Endothelial cell of hepatic sinusoid (primary cell): ENCODE results near the gene KCNJ8.
"Not testable (repeated sequence)": the region's sequence is repeated elsewhere in the genome, so short reads cannot be mapped to it uniquely, and the experiment has no call there.

Source experiments
- in situ Hi-C: cut with HindIII; loops from 2 replicates; pipeline ENCODE4 v1.10.0; 2017; ENCODE audit warnings: low sequenced_read_pairs

The KCNJ8 gene

DNA sequence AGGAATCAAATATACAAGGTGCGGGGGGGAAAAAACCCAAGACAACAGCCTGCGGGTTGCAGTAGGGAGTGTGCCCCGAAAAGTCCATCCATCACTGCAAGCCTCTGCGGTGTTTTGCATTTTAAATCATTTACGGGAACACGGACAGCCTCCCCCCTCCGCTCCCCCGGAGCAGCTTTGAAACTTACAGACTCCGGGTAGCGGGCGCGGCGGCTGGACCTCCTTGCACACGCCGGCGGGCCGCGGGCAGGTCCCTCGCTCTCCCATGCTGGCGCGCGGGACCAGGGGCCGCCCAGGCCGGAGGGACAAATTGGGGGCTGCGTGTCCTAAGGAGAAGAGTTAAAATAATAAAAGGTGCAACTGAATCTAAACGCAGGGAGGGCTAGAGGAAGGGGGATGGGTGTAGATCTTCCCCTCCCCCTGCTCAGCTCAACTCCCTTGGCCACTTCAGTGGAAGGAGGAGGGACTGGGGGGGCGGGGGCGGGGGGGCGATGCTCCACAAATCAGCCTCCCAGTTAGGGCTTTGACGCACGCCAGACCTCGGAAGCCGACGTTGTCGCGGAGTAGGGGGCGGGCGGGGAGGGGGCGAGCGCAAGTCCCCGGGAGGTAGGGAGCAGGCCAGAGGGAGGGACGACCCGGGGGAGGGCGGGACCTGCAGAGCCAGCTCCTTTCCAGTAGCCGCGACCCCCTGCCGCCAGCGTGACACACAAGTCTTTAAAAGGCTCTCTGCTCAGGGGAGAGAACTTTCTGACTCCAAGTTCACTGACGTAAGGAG is at the start of gene KCNJ8:
Gene KCNJ8, minus strand, starts transcription at position 349 of the 775 bp plus-strand sequence. CDS start 1,090 bp downstream, outside the sequence.
- in situ Hi-C loops: no loop called here

GRCh38 chr12:21823581-21823980 is 49.1 kb upstream of the KCNJ8 start:
- in situ Hi-C loops: no loop called here

- in situ Hi-C loops: no loop called here
These were observed 45.2 kb upstream of the KCNJ8 start for GRCh38 chr12:21819678-21820077.

DNA sequence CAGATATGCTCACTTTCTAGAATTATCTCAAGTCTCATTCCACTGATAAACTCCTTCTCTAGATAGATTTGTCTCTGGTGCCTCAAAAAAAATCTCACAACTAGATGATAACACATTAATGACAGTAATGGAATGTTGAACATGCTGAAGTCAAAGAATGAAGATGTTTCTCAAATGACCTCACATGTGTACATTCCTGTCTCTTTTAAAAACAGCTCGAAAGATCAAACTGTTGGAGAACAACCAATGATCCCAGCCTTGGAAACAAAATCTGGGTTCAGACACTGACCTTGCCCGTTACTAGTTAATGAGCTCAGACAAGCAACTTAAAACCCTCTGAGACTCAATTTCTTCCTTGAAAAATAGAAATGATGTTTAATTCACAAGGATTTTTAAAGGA is 44.7 kb upstream of the KCNJ8 start:
- in situ Hi-C loops: no loop called here

- in situ Hi-C loops: no loop called here
These were observed 44.1 kb upstream of the KCNJ8 start for GRCh38 chr12:21818627-21819026.

DNA sequence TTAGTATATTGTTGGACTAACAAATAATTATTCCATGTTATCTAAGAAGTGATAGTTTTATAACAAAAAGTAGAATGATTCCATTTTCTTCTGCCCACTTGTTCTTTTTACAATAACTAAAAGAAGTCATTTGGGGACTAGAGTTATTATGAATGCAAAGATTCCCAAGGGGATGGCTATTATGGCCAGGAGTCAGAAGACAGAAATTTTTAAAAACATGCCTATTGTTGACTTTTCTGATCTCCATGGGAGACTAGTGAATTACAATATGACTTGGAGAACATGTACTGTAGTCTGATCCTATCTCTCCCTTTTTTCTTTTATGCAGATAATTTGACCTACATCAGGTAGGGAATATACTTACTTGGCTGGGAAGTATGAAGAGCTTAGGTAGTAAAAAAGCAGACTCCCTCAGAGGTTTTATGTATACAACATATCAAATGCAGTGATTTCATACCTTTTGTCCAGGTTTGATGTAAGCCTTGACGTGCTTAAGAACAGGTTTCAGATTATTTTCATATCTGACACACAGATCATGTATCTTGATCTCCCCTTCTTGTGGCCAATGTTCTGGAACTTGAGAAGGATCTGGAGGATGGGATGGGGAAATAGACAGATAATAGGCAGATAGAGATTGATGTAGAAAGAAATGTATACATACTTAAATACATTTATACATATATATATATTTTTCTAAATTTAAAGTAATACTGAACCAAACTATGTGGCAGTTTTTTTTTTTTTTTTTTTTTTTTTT is 41.0 kb upstream of the KCNJ8 start:
- in situ Hi-C loops: no loop called here

GRCh38 chr12:21814814-21815213 is 40.3 kb upstream of the KCNJ8 start:
- in situ Hi-C loops: no loop called here

GRCh38 chr12:21814327-21814726 is 39.8 kb upstream of the KCNJ8 start:
- in situ Hi-C loops: no loop called here

DNA sequence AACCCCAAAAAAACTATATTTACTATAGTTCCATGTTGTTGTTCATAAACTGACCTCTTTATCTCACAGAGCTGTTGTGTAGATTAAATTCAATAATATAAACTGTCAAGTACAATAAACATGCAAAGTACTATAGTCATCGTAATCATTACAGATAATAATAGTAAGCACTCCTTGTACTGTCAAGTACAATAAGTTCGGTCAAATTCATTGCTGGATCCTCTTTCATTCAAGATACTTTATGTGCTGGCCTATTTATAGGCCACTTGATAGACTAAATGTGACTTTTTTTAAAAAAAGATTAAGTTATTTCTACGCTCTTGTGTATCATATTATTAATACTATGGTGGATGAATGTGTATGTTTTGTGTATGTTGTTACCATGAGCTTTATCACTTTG is 39.2 kb upstream of the KCNJ8 start:
- in situ Hi-C loops: no loop called here

GRCh38 chr12:21813125-21813524 is 38.6 kb upstream of the KCNJ8 start:
- in situ Hi-C loops: no loop called here

GRCh38 chr12:21812340-21812739 is 37.8 kb upstream of the KCNJ8 start:
- in situ Hi-C loops: not testable (repeated sequence)

GRCh38 chr12:21809100-21809499 is 34.6 kb upstream of the KCNJ8 start:
- in situ Hi-C loops: no loop called here

GRCh38 chr12:21806255-21806654 is 31.7 kb upstream of the KCNJ8 start:
- in situ Hi-C loops: no loop called here

GRCh38 chr12:21801522-21802288 is 27.2 kb upstream of the KCNJ8 start:
- in situ Hi-C loops: no loop called here

DNA sequence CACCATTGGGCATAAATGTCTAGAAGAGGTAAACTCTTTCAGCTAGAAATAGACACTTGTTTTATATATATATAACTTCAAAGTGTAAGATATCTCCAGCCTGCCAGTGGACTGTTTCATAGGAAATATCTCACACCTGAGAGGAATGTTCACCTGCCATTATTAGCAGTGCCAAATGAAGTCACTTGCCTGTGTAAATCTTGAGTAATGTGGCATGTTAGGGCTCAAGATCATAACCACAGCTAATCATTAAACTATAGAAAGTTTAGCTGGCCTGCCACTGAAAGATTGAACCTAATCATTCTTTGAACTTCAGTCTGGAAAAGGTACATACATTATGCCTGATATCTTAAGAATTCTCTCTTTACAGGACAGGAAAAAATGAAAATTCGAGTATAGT is 25.5 kb upstream of the KCNJ8 start:
- in situ Hi-C loops: no loop called here

GRCh38 chr12:21797539-21797938 is 23.0 kb upstream of the KCNJ8 start:
- in situ Hi-C loops: no loop called here

GRCh38 chr12:21795648-21796328 is 21.3 kb upstream of the KCNJ8 start:
- in situ Hi-C loops: no loop called here

DNA sequence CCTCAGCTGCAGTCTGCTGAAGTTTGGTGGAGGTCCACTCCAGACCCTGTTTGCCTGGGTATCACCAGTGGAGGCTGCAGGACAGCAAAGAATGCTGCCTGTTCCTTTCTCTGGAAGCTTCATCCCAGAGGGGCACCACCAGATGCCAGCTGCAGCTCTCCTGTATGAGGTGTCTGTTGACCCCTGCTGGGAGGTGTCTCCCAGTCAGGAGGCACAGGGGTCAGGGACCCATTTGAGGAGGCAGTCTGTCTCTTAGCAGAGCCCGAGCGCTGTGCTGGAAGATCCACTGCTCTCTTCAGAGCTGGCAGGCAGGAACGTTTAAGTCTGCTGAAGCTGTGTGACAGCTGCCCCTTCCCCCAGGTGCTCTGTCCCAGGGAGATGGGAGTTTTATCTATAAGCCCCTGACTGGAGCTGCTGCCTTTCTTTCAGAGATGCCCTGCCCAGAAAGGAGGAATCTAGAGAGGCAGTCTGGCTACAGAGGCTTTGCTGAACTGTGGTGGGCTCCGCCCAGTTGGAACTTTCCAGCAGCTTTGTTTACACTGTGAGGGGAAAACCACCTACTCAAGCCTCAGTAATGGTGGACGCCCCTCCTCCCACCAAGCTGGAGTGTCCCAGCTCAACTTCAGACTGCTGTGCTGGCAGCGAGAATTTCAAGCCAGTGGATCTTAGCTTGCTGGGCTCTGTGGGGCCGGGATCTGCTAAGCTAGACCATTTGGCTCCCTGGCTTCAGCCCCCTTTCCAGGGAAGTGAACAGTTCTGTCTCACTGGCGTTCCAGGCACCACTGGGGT is 20.5 kb upstream of the KCNJ8 start:
- in situ Hi-C loops: not testable (repeated sequence)

DNA sequence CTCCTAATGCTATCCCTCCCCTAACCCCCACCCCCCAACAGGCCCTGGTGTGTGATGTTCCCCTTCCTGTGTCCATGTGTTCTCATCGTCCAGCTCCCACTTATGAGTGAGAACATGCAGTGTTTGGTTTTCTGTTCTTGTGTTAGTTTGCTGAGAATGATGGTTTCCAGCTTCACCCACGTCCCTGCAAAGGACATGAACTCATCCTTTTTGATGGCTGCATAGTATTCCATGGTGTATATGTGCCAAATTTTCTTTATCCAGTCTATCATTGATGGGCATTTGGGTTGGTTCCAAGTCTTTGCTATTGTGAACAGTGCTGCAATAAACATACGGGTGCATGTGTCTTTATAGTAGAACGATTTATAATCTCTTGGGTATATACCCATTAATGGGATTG is 15.2 kb upstream of the KCNJ8 start:
- in situ Hi-C loops: not testable (repeated sequence)
